TTC549 (cell line): Measurements from ENCODE around the gene SRP54.
"Not testable (repeated sequence)": the region's sequence is repeated elsewhere in the genome, so short reads cannot be mapped to it uniquely, and the experiment has no call there.

Experiments
- FAIRE-seq: peaks from 2 replicates; lab custom pipeline; 2012; peaks lifted over from hg19 to GRCh38; lab: Jason Lieb, UNC

Gene SRP54

DNA sequence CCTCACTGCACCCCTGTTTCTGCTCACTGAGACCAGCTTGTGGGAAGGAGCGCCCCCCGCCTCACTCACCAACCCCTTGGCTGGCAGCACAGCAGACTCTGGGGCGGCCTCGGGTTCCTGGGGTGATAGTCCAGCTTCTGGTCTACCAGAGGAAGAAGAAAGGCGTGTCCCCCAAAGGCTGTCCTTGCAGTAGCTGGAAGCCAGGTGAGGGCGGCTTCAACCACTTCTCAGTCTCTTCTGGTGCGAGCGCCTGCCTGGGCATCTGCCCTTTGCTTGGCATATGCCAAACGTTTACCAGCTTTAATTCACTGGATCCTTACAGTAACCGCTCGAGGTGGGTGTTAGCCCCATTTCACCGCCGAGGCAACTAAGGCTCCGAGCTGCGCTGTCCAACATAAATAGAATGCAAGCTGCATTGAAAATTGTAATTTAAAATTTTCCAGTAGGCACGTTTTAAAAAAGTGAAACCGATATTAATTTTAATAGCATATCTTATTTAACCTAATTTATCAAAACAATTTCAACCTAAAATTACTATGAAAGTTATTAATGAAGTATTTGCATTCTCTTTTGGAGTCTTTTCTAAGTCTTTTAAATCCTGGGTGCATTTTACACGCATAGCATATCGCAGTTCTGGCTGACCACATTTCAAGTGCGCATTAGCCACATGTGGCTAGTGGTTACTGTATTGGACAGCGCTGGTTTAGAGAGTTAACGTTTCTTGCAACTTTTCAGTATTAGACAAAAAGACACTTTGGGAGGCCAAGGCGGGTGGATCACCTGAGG is 64.2 kb downstream of the SRP54 start:
- no peak for FAIRE-seq

DNA sequence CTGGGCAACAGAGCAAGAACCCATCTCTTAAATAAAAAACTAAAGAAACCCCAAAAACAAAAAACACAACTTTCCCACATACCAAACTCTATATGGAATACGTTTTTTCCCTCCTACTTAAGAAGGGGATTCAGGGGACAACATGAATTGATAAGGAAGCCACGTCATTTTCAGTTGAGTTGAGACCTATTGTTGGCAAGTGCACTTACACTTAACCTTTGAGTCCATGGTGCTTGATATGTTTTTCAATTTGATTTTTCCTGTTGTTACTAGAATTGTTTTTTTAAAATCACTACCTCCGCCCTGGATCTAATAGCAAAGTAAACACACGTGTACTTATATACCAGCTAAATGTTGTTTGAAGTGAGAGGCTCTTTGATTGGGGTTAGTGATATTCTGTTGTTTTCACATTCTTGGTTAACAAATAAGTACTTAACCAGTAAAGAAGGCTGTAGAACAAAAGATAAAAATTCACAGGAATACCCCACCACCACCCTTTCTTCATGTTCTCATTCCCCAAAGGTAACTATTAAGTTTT is 65.3 kb downstream of the SRP54 start:
- FAIRE-seq: no peak

DNA sequence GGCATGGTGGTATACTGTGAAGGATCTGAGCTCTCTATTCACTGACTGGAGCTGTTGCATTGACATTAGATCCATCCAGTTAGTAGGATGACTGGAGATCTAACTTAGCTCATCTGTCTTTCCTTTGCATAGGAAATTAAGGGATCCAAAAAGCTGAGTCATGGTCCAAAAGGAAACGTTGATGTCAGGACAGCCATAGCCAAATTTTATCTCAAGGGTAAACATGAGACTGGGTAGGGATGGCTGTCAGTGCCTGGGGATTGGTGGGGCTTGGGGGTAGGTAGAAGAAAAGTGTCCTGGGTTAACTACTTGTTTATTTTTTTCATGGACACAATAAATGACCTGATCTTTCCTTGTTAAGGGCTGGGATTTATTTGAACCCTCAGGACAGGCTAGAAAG is 67.9 kb downstream of the SRP54 start:
- no peak for FAIRE-seq

DNA sequence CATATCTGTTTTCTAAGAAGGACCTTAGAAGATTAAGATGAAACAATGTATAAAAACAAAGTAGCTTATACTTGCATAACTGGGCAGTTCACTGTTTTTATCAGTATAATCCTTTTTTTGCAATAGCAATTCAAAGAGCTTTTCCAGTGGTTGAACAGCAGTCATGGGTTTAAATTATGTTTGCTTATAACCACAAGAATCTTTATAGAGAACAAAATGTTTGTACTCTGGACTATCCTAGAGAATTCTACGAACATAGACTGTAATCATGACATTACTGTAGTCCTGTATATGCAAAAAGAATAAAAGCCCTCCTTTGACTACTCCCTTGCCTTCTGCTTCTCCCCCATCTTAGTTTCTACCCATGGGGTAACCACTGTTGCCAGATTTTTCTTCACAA is 69.0 kb downstream of the SRP54 start:
- no peak for FAIRE-seq

GRCh38 chr14:35052637-35053036 is 69.8 kb downstream of the SRP54 start:
- no peak for FAIRE-seq

- not testable (repeated sequence) for FAIRE-seq
Observed at GRCh38 chr14:35061113-35061791, 78.5 kb downstream of the SRP54 start.

GRCh38 chr14:35065731-35066130 is 82.9 kb downstream of the SRP54 start:
- not testable (repeated sequence) for FAIRE-seq

GRCh38 chr14:35068238-35069012 is 85.6 kb downstream of the SRP54 start:
- no peak for FAIRE-seq

DNA sequence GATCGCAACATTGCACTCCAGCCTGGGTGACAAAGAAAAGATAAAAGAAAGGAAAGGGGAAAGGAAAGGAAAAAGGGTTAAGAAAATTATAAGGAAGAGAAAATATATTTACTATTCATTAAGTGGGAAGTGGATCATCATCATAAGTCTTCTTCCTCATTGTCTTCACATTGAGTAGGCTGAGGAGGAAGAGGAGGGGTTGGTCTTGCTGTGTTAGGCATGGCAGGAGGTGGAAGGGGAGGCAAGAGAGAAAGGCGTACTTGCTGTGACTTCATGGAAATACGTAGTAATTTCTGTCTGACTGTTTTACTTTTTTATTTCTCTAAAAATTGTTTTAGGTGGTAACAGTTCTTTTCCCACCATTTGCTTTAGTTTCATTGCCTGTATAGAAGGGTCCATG is 89.4 kb downstream of the SRP54 start:
- no peak for FAIRE-seq

DNA sequence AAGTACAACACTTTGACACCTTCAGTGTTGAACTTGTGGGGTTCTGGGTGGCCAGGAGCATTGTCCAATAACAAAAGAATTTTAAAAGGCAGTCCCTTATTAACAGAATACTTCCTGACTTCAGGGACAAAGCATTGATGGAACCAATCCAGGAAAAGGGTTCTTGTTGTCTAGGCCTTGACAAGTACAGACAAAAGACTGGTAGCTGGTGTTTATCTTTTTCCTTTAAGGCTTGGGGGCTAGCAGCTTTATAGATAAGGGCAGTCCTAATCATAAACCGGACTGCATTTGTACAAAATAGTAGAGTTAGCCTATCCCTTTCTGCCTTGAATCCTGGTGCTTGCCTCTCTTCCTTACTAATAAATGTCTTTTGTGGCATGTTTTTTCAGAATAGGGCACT is 90.7 kb downstream of the SRP54 start:
- FAIRE-seq: no peak

DNA sequence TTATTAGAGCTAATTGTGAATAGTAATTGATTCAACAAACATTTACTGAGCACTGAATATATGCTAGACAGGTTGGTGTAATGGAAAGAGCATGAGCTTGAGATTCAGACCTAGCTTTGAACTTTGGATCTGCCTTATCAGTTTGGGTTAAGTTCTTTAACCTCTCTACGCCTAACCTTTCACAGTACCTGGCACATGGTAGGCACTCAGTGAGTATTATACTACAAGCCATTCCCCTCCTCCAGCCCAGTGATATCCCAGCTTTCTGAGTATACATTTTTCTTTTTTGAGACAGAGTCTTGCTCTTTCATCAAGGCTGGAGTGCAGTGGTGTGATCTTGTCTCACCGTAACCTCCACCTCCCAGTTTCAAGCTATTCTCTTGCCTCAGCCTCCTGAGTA is 95.3 kb downstream of the SRP54 start:
- no peak for FAIRE-seq
